Activated T-cell treated with anti-CD3 and anti-CD28 coated beads for 4 hours (primary cell): ENCODE data around the gene THOC5.
"Not testable (repeated sequence)": the region's sequence is repeated elsewhere in the genome, so short reads cannot be mapped to it uniquely, and the experiment has no call there.

Experiments
- DNase-seq: peaks from one replicate; pipeline ENCODE4 v3.0.0-alpha.2; 2020

Gene THOC5

DNA sequence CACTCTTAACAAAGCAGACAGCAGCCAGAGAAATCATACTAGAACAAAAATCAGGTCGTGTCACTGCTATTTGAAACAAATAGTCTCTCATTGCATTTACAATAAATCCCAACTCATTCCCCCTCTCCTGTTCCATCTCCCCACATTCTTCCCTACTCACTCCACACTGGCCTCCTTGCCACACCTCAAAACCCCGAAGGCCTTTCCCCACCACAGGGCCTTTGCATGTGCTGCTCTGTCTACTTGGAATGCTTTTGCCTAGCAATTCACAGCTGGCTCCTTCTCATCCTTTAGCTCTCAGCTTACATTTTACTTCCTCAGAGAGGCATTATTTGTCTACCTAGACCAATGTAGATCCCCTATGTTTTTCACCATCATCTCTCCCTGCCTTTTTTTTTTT is 6.3 kb upstream of the THOC5 start:
- no peak for DNase-seq

DNA sequence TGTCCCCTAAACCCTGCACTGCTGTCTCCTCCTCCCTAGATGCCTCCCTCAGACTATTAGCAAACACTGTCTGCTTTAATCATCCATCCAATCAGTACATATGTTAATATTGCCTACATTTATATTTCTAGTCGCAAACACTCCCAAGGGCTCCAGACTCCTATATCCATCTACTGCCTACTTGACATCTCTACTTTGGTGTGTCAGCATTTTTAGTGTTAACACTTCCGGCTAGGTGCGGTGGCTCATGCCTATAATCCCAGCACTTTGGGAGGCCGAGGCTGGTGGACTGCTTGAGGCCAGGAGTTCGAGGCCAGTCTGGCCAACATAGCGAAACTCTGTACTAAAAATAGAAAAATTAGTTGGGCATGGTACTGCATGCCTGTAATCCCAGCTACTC is 5.5 kb upstream of the THOC5 start:
- no peak for DNase-seq

DNA sequence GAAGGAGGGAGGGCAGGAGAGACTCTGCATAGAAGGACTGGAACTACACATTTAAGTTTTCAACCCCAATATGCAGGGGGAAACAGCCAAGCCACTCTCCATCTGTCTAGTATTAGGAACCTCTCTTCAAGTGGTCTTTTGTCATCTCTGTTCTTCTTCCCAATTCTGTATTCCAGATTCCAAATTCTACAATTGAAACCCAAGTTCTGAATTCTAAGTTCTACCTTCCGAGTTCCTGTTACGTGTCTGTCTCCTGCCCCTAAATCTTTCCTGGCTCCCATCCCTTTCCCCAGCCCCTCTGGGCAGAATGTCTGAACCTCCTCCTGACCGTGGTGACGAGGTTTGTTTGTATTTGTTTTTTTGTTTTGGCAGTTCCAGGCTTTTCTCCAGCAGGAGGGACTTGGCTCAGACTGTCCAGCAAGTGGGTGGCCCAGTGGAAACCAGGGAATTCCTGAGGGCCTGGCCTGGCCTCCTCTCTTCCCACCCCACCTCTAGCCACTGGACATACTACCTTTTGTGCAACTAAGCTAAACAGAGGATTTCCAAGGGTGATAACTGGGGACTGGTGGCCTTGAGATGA is 1.6 kb upstream of the THOC5 start:
- DNase-seq, result no peak

DNA sequence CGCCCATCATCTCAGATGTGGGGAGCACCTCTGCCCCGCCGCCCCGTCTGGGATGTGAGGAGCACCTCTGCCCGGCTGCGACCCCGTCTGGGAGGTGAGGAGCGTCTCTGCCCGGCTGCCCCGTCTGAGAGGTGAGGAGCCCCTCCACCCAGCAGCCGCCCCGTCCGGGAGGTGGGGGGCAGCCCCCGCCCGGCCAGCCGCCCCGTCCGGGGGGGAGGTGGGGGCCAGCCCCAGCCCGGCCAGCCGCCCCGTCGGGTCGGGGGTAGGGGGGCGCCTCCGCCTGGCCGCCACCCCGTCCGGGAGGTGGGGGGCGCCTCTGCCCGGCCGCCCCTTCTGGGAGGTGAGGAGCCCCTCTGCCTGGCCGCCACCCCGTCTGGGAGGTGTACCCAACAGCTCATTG is 1.2 kb downstream of the THOC5 start:
- DNase-seq, result not testable (repeated sequence)

DNA sequence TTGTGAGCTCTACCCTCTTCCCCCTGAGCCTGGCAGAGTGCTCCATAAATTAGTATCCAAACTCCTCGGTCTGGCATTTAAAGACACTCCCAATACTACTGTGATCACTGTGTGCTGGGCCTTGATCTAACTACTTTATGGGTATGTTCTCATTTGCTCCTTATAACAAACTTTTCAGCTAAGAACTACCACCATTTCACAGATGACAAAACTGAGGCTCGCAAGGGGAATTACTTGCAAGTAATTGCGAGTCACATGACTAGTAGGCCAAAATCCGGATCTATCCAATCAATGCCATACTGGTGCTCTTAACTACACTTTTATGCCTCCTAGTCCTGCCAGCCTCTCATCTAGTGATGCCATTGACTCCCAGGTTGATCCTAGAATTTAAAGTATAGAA is 3.6 kb downstream of the THOC5 start:
- DNase-seq, result no peak

DNA sequence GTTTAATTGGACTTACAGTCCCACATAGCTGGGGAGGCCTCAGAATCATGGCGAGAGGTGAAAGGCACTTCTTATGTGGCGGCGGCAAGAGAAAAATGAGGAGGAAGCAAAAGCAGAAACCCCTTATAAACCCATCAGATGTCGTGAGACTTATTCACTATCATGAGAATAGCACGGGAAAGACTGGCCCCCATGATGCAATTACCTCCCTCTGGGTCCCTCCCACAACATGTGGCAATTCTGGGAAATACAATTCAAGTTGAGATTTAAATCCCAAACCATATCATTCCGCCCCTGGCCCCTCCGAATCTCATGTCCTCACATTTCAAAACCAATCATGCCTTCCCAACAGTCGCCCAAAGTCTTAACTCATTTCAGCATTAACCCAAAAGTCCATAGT is 8.5 kb downstream of the THOC5 start:
- DNase-seq, result not testable (repeated sequence)

DNA sequence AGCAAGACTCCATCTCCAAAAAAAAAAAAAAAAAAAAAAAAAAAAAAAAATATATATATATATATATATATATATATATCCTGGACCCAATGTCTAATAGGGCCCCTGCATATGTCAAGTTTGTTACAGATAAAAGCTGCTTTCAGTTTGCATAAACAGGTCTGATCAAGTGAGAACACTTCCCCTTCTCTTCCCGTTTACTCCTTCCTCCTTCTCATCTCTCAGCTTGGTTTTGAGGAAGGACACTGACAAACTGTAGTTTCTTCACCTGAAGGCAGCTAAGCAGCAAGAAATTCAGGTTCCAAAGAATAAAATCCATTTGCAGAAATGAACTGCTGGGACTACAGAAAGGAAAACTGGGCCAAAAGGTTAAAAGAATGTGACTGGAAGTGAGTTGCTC is 11.7 kb downstream of the THOC5 start:
- no peak for DNase-seq

DNA sequence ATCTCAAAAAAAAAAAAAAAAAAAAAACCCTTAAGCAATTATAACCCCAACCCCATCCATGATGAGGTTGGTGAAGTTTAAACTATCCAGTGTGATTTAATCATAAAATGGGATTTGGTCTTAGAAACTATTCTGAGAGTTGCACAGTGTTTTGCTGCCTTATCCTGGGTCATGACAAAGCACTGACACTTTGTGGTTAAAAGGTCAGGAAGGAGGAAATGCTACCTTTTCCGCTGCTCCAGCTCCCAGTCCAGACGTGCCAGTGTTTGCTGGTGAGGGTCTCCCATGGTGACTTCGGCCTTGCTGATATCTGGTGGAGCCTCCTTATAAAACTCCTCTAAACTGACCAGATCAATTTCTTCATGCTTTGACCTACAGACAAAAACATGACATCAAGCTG is 14.5 kb downstream of the THOC5 start:
- no peak for DNase-seq

DNA sequence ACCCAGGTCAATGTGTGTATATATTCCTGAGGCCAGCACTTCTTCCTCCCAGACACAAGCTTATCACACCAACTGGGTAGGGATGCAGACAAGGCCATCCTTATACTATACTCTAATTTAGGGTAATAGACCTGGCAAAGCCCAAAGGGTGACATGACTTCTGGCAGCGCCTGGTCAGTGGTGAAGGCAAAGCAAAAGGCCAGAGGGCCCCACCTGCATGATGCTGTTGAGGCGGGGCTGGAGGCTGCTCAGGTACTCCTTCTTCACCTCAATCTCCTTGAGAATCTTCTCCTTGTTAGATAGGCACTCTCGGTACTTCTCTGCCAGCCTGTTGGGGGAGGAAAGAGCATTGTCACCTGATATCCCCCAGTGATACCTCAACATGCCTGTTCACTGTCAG is 17.1 kb downstream of the THOC5 start:
- no peak for DNase-seq

DNA sequence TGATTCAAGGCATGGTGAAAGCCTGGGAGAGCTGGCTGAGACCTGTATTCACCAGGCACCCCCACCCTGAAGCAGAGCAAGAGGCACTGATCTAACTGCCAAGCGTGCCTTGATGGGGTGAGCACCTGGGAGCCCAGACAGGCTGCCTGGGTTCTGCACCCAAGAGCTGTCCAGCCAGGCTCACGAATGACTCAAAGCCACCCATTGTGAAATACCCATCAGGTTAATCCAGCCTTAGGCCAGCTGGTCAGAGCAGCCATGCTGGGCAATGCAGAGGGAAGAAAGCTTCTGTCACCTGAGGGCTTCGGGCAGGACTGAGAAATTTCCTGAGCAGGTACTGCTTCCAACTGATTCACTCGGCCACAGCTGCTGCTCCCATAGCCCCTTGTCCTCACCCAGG is 22.1 kb downstream of the THOC5 start:
- no peak for DNase-seq

DNA sequence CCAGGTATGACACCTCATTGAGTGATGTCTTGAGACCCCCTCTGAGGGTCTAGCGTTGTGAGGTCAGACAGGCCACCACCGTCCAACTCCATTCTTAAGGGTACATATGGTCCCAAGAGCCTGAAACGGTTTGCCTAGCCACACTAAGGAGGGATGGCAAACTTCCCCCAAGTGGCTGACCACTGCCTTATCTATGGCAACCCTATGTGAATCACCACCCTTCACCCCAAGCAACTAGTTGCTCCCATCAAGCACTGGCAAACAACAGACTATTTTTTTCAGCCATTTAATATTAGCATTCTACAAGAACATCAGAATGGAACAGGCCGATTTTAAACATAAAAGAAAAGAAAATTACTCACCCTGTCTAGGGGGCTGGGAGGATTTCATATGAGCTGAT is 22.8 kb downstream of the THOC5 start:
- DNase-seq, result no peak

DNA sequence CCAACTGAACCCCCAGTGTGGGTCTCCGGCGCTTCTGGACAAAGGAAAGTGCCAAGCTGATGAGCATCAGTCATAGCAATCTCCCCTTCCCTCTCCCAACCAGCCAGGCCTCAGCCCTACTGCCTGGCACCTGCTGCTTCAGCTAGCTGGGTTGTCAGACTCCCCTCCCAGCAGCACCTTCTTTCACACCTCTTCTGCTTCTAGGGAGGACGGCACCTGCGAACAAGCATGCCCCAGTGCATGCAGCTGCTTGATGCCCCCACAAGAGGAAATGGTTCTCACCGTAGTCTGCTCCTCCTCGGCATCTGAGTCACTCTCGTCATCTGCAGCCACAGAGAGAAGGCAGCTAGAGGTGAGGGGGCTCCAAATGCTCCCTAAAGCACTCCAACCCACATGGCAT is 25.4 kb downstream of the THOC5 start:
- no peak for DNase-seq

DNA sequence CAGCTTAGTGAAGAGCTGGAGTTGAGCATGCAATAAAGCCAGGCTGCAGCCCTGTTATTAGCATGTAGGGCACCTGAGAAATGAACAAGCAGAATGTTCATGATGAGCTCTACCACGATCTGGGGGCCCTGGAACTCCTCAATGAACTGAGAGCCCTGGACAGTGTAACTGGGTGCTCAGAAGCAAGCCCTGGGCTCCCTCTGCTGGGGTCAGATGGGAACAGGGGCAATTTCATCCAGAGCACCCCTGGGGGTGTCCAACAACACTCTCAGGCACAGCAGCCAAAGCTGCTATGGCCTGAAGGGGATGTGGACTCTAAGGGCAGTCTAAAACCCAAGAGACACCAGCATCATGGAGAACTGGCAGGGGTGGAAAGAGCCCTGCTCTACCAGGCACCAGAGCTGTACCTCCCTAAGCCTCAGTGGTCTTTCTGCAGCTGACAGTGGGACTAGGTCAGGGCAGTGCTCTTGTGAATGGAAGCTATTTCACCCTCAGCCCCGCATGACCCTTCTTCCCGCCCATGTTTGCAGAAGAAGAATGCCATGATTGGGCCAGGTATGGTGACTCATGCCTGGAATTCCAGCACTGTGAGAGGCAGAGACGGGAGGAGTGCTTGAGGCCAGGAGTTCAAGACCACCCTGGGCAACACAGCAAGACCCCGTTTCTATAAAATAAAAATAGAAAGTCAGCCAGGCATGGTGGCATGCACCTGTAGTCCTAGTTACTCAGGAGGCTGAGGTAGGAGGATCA is 28.9 kb downstream of the THOC5 start:
- DNase-seq, result no peak

DNA sequence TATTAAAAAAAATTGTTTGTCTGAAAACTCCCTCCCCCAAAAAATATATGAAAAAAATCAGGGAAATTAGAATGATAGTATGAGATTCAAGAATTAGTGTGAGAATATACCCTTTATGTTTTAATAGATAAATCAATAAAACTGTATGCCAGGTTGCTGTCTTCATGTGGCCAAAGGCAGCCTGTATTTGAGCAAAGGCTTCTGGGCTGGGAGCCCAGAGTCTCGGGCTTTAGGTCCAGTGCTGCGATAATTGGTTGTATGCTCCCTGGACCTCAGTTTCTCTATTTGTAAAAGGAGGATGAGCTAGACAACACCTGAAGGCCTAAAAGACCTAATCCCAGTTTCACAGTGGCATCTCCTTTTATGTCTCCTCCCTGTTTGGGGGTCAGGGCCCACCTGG is 29.8 kb downstream of the THOC5 start:
- DNase-seq, result no peak

DNA sequence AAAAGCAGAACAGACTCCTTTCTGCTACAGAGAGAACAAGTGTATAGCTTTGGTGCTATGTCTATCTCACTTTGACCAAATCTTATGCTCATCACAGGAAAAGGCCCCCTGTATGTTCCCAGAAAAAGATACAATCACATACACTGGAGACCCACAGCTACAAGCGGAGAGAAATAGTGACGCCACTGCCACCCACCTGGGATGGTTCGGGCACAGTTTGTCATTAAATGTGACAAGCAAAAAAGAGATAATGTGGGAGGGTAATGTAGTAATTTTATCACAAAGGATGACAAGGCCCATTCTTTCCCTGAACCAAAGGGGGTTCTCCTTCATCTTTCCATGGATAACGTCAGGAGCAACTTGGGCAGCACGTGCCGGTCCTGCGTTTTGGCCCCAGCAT is 32.0 kb downstream of the THOC5 start:
- DNase-seq, result no peak

DNA sequence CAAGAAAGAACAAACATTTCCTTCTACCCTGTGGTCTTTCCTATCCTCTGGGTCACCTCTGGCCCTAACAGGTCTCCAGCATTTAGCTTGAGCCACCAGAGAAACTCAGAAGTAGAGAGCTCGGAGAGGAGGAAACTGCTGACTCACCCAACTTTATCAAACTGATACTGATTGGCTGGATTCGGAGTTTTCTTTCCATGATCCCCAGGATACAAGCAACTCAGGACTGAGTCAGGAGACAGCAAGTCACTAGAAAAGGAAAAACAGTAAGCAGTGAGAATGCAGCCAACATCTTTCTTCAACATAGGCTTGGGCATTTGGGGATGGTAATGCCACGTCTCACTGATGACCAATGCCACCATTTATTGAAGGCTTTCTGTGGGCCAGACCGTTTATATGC is 32.7 kb downstream of the THOC5 start:
- DNase-seq, result no peak

DNA sequence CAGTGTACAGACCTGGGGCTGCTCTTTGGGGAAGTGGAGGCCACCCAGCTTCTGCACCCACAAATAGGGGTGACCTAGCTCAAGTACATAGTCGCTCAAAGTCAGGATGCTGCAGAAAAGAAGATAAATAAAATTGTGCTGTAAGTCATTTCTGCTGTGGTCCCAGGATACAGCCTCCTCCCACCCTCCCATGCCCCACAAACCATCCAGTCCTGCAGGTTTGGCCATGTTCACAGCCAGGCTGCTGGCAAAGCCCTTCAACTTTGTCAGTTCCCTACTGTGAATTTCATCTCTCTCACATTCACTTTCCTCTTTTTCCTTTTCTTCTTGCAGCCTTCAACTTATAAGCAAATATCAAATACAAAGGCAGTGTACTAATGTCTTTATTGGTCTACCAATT is 33.6 kb downstream of the THOC5 start:
- DNase-seq, result no peak

DNA sequence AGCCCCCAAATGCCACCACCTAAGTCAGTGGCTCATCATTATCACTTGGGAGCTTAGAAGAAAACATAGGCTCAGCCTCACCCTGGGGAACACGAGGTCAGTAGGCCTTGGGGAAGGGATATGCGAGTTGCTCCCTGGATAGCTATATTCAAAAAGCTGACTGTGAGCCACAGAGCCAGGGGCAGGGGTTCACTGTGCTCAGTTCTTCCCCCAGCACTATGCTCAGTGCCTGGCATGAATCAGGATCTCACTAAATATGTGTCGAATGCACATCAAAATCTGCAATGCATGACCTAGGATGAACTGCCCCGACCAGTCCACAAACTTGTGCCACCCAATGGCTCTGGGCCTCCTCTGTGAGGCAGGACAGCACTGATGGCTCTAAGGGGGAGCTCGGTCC is 35.1 kb downstream of the THOC5 start:
- no peak for DNase-seq

DNA sequence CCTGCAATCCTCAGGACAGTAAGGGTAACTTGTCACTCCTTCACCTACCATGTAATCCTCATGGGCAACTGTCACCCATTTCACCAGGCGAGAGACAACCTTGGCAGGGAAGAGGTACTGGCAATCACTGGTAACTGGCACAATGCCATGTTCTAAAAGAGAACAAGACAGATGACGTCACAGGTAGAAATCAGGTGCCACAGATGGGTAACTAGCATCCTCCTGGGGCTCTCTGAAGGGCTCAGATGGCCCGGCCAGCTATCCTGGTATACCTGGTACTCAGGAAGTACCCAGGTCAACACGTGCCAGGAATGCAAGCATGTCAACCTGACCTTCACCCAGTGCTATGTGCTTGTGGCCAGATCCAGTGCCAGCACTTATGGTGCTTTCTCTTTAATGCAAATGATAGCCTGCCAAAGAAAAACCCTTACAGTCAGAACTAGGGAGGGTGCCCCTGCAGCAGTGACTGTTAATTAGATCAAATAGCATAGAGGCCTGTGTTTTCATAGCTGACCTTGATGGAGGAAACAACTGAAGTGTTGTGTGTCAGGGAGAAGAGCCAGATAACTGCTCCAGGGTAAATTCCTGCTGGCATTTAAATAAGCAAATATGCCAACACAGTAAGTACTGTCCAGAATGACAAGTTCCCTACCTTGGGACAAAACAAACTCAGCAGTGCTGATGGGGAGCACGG is 36.2 kb downstream of the THOC5 start:
- no peak for DNase-seq

DNA sequence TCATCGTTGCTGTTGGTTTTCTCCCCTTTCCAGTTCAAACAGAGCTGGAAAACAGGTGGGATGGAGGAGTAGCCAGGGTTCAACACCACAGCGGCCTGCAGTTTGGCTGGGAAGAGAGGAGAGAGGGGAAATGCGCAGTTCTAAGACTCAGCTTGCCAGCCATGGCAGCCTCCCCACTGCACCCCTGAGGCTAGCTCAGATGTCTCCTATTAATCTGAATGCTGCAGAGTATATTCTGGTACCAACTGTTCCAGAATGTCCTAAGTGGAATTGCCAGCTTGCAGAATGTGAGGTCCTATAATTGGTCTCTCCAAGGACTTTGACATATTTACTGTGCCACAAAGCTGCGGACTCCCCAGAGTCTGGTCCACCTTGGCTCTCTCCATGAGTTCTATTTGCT is 41.5 kb downstream of the THOC5 start:
- no peak for DNase-seq

DNA sequence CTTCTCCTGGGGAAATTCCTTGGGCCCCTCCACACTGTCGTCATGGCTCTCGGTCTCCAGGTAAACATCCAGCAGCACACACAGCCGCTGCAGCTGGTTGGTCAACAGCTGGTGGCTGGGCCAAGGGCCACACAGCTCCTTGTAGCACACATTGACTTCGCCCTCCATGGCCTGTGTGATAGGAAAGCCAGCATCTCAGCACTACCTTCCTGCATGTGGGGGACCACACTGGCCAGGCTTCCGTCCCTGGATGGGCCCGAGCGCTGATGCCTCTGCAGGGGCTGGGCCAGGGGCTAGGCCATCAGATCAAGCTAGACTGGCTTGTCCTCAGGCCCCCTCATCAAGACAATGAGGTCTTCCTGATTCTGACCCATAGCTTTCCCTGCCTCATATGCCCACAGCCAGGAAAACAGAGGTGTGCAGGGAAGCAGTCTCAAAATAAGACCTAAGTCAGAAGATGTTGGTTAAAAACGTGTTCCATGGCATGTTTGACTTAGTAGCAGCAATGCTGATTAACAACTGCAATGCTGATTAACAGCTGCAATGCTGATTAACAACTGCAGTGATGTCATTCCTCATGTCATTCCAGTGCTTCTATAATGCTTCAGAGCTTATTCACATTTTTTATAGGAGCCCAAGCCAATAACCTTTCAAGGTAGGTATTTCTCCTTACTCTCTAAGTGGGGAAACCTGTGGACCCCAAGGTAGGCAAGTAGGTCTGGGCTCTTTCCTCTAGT is 42.3 kb downstream of the THOC5 start:
- DNase-seq, result no peak

DNA sequence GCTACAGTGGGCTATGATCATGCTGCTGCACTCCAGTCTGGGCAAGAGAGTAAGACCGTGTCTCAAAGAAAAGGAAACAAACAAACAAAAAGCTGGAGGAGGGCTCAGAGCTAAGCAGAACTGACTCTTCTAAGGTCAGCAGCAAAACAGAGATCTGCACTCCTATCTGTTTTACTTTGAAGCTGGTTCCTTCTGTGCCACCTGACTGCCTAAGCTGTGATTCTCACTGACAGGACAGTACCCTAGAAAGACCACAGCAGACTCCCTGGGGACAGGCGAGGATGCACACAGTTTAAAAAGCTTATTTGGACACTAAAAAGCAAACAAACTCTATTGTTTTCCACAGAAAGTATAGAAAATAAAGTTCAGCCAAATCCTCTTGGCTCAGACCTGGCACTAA is 43.0 kb downstream of the THOC5 start:
- no peak for DNase-seq

DNA sequence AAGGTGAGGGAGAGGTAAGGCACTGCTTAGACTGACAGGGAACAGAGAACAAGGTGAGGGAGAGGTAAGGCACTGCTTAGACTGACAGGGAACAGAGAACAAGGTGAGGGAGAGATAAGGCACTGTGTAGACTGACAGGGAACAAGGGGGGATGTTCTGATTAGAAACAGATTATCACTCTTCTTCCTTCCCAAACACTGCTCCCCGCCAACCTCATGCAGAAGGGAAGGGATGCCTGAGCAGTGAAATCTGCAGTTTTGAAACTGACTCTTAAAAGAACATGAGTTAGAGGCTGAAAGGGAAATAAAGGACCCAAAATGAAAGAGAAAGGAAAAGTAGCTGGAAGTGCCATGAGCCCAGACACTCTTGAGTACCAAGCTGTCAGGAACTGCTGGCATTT is 43.7 kb downstream of the THOC5 start:
- no peak for DNase-seq

DNA sequence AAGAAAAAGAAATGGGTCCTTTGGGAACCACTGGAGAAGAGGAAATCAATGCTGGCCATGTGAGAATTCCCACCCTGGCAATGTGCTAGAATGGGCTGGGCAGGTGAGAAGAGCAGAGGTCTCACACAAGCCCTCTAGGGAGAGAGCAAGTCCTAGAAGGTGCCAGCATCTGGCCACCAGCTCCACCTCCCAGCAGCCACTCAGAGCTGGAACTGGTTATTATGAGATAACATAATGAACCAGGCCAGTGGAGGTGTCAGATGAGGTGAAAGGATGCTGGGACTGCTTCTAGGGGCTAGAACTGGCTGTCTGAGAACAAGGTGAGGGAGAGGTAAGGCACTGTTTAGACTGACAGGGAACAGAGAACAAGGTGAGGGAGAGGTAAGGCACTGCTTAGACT is 44.3 kb downstream of the THOC5 start:
- no peak for DNase-seq
